CD14-positive monocyte (primary cell): ENCODE measurements around the gene HMOX2. TPM values are rescaled to one million over a fixed set of nuclear protein-coding genes. Genes with fewer than 3 reads are reported as not detected.

ENCODE experiments used
- DNase-seq, 3 donors: peaks; one replicate each; pipeline ENCODE4 v3.0.0-alpha.2; 2011 to 2022
- H2AFZ ChIP-seq: 2 replicates; pipeline ENCODE4 v1.6.0; 2012; ENCODE audit warnings: mild to moderate bottlenecking, low read depth, low read length, inconsistent platforms; ENCODE audit not compliant: insufficient read depth, poor library complexity, severe bottlenecking
- H3K27ac ChIP-seq, 2 donors: 1 replicate in 1 of 2; 2 replicates in 1 of 2; pipeline ENCODE4 v1.5.1; 2012 to 2013; ENCODE audit warnings: low read length in 2 of 2, control low read depth in 1 of 2, inconsistent platforms in 1 of 2, low read depth in 1 of 2, mild to moderate bottlenecking in 1 of 2
- H3K27me3 ChIP-seq, 2 donors: one replicate each; pipeline versions ENCODE4 v1.6.0 to v1.6.1; 2011 to 2013; ENCODE audit warnings: low read length in 2 of 2; ENCODE audit not compliant: control insufficient read depth in 2 of 2, insufficient read depth in 2 of 2
- H3K36me3 ChIP-seq, 2 donors: replicated peaks in 1 of 2; 1 replicate in 1 of 2; 2 replicates in 1 of 2; pipeline versions ENCODE4 v1.5.1 to v1.6.1; 2012 to 2013; ENCODE audit warnings: low read length in 2 of 2, control low read depth in 1 of 2, inconsistent platforms in 1 of 2, mild to moderate bottlenecking in 1 of 2; ENCODE audit not compliant: insufficient read depth in 2 of 2, control insufficient read depth in 1 of 2
- H3K4me1 ChIP-seq, 2 donors: 1 replicate in 1 of 2; 2 replicates in 1 of 2; pipeline versions ENCODE4 v1.5.1 to v1.6.1; 2012 to 2013; ENCODE audit warnings: low read length in 2 of 2, control low read depth in 1 of 2, inconsistent platforms in 1 of 2, mild to moderate bottlenecking in 1 of 2, moderate library complexity in 1 of 2; ENCODE audit not compliant: insufficient read depth in 2 of 2, control insufficient read depth in 1 of 2
- H3K4me2 ChIP-seq: replicated peaks from 2 replicates; pipeline ENCODE3; 2012; ENCODE audit warnings: low read length, moderate library complexity, mild to moderate bottlenecking; ENCODE audit not compliant: poor library complexity, severe bottlenecking; ENCODE audit errors: extremely low read depth
- H3K4me3 ChIP-seq, 3 experiments: fragments of 200-600 bp in 1 of 3; sonication (generic) in 1 of 3; replicated peaks in 1 of 3; 1 replicate in 2 of 3; 2 replicates in 1 of 3; pipeline ENCODE4 v1.5.1; 2011 to 2013; ENCODE audit warnings: low read length in 3 of 3, mild to moderate bottlenecking in 3 of 3, control low read depth in 2 of 3, low read depth in 2 of 3, inconsistent platforms in 1 of 3, moderate library complexity in 1 of 3
- H3K79me2 ChIP-seq: 2 replicates; pipeline ENCODE4 v1.6.0; 2012; ENCODE audit warnings: mild to moderate bottlenecking, control low read depth, inconsistent platforms, low read length, moderate library complexity; ENCODE audit not compliant: insufficient read depth
- H3K9ac ChIP-seq: 2 replicates; pipeline ENCODE4 v1.6.0; 2017; ENCODE audit warnings: low read length, mild to moderate bottlenecking; ENCODE audit not compliant: insufficient read depth, poor library complexity, severe bottlenecking
- H3K9me3 ChIP-seq, 2 donors: replicated peaks in 1 of 2; 1 replicate in 1 of 2; 2 replicates in 1 of 2; pipeline versions ENCODE4 v1.5.1 to v1.6.1; 2012 to 2013; ENCODE audit warnings: low read length in 2 of 2, control low read depth in 1 of 2; ENCODE audit not compliant: control insufficient read depth in 1 of 2, insufficient read depth in 1 of 2
- H4K20me1 ChIP-seq: 2 replicates; pipeline ENCODE4 v1.6.0; 2012; ENCODE audit warnings: mild to moderate bottlenecking, low read length, control low read depth, moderate library complexity; ENCODE audit not compliant: insufficient read depth
- H3K27ac Mint-ChIP-seq, 7 donors: one replicate each; pipeline ENCODE4 v1.8.0; 2020; ENCODE audit warnings: mild to moderate bottlenecking in 7 of 7, mixed read lengths in 7 of 7, moderate library complexity in 6 of 7, inconsistent platforms in 2 of 7
- H3K27me3 Mint-ChIP-seq, 3 donors: one replicate each; pipeline ENCODE4 v1.8.0; 2021 to 2022; ENCODE audit warnings: low read depth in 3 of 3, mild to moderate bottlenecking in 3 of 3, mixed read lengths in 3 of 3, moderate library complexity in 3 of 3, inconsistent platforms in 1 of 3
- H3K36me3 Mint-ChIP-seq, 2 donors: one replicate each; pipeline ENCODE4 v1.8.0; 2020; ENCODE audit warnings: mixed read lengths in 2 of 2, inconsistent platforms in 1 of 2, mild to moderate bottlenecking in 1 of 2
- H3K4me1 Mint-ChIP-seq: one replicate; pipeline ENCODE4 v1.8.0; 2020; ENCODE audit warnings: mild to moderate bottlenecking, mixed read lengths
- H3K4me3 Mint-ChIP-seq, 2 donors: one replicate each; pipeline ENCODE4 v1.8.0; 2020; ENCODE audit warnings: mild to moderate bottlenecking in 2 of 2, mixed read lengths in 2 of 2, moderate library complexity in 1 of 2
- H3K9me3 Mint-ChIP-seq, 7 donors: one replicate each; pipeline ENCODE4 v1.8.0; 2020 to 2022; ENCODE audit warnings: mixed read lengths in 7 of 7, mild to moderate bottlenecking in 6 of 7, moderate library complexity in 6 of 7, inconsistent platforms in 2 of 7
- CTCF ChIP-seq: fragments of 200-600 bp; IDR thresholded peaks from one replicate; pipeline ENCODE4 v1.8.0; 2022; ENCODE audit warnings: antibody characterized with exemption, mild to moderate bottlenecking
- WGBS: methylation state at CpG from one replicate; pipeline ENCODE4 v1.1.5; 2013; ENCODE audit warnings: missing lambda C conversion rate; ENCODE audit not compliant: insufficient coverage; 5-methylcytosine and 5-hydroxymethylcytosine counted together
- intact Hi-C, 2 donors: fragments of 100-400 bp; cut with micrococcal nuclease; formaldehyde crosslinking; loops; one replicate each; pipeline versions ENCODE4 v1.15.0 to v1.15.1; 2023
- polyA plus RNA-seq, 3 donors: library from polyadenylated mRNA; depleted of rRNA in 1 of 3; unstranded in 2 of 3; stranded (reverse) in 1 of 3; fragments of 300-500 nt in 2 of 3; fragments of >200 nt in 1 of 3; fragmentation: Illumina TruSeq in 2 of 3; gene quantifications; 1 replicate in 2 of 3; 2 replicates in 1 of 3; pipeline ENCODE4 v1.2.3, GENCODE V29; 2012 to 2021
- small RNA-seq: library from RNA; depleted of rRNA; stranded (forward); fragments of <200 nt; gene quantifications from one replicate; pipeline ENCODE3, GENCODE V24; 2012; ENCODE audit warnings: low read depth; ENCODE audit not compliant: insufficient read length

HMOX2 gene
- polyA plus RNA-seq, 3 donors = 21.7 to 33.2 (median 25.0) TPM

GRCh38 chr16:4557973-4558372, 81.8 kb downstream of the HMOX2 start:
- Histone ChIP-seq H3K9ac (no peak overlapping the region), H3K27me3 (no peaks in the 10 kb centered on the region), H2AFZ (no peak overlapping the region), H3K36me3 (no peaks in the 10 kb centered on the region), H3K4me1 (no peaks in the 10 kb centered on the region), H3K9me3 (no peaks in the 10 kb centered on the region), H3K4me3 (no peak overlapping the region), H3K27ac (no peak overlapping the region), H3K4me2 (no peak overlapping the region), H3K79me2 (no peaks in the 10 kb centered on the region), H4K20me1 (no peaks in the 10 kb centered on the region)
- intact Hi-C loops = no loop called here
- no peak for TF ChIP-seq CTCF
- 95% methylated on average over 9 of the region's 10 CpGs for WGBS
- peaks cover 0 to 2% (median 0%) of the 10 kb centered on the region in 7 donors for H3K9me3 Mint-ChIP-seq
- no peaks in the 10 kb centered on the region for H3K36me3 Mint-ChIP-seq
- no peak overlapping the region for H3K4me3 Mint-ChIP-seq
- H3K27me3 Mint-ChIP-seq = peaks cover 5 to 22% (median 14%) of the 10 kb centered on the region in 3 donors
- DNase-seq = no peak
- no peaks in the 10 kb centered on the region for H3K4me1 Mint-ChIP-seq
- no peak overlapping the region for H3K27ac Mint-ChIP-seq

Small RNA genes within 50 kb of the gene (small RNA-seq; reads per million reads assigned to genes)
- gene AC012676.2 = not detected

Other genes with a start within 250 kb of the HMOX2 start
- not detected for gene SRL, start 234.3 kb upstream of the HMOX2 start, polyA plus RNA-seq
- gene TFAP4, start 203.4 kb upstream of the HMOX2 start, polyA plus RNA-seq = 10 to 100 TPM in 1 of 3 donors, under 1 TPM in 2; 0.16 to 13.4 (median 0.71) TPM
- gene GLIS2, start 160.3 kb upstream of the HMOX2 start, polyA plus RNA-seq = under 1 TPM in 1 of 3 donors, not detected in 2; 0.03 TPM
- gene PAM16, start 125.1 kb upstream of the HMOX2 start, polyA plus RNA-seq = 10 to 100 TPM; 34.3 to 37.6 (median 34.7) TPM
- gene VASN, start 104.5 kb upstream of the HMOX2 start, polyA plus RNA-seq = under 1 TPM in 1 of 3 donors, not detected in 2; 0.03 TPM
- 100 to 1,000 TPM in 1 of 3 donors, 10 to 100 TPM in 2; 44.7 to 181 (median 68.4) TPM for gene CORO7, start 59.8 kb upstream of the HMOX2 start, polyA plus RNA-seq
- gene DNAJA3, start 50.5 kb upstream of the HMOX2 start, polyA plus RNA-seq = 10 to 100 TPM; 17.1 to 27.9 (median 19.5) TPM
- 10 to 100 TPM; 39.2 to 57.0 (median 49.4) TPM for gene NMRAL1, start 1.8 kb upstream of the HMOX2 start, polyA plus RNA-seq
- gene CDIP1, start 62.4 kb downstream of the HMOX2 start, polyA plus RNA-seq = 10 to 100 TPM in 2 of 3 donors, 1 to 10 TPM in 1; 8.6 to 11.2 (median 10.8) TPM
- gene C16orf96, start 79.9 kb downstream of the HMOX2 start, polyA plus RNA-seq = under 1 TPM in 1 of 3 donors, not detected in 2; 0.13 TPM
- gene UBALD1, start 138.5 kb downstream of the HMOX2 start, polyA plus RNA-seq = 10 to 100 TPM in 1 of 3 donors, 1 to 10 TPM in 2; 2.2 to 19.2 (median 2.8) TPM
- 10 to 100 TPM in 1 of 3 donors, 1 to 10 TPM in 2; 3.7 to 48.2 (median 4.7) TPM for gene MGRN1, start 148.4 kb downstream of the HMOX2 start, polyA plus RNA-seq
- 10 to 100 TPM; 40.0 to 62.7 (median 41.1) TPM for gene NUDT16L1, start 217.2 kb downstream of the HMOX2 start, polyA plus RNA-seq